DOHH2 (cell line): ENCODE results near the gene PYM1.

Experiments
- EZH2phosphoT487 ChIP-seq: fragments of 200-600 bp; sonication (generic); IDR thresholded peaks from 2 replicates; pipeline ENCODE4 v1.6.1; 2017; ENCODE audit warnings: borderline replicate concordance, mild to moderate bottlenecking, antibody characterized with exemption, low read length, moderate library complexity, mixed read lengths
- TF ChIP-seq, protein P1 (sequence below): fragments of 200-600 bp; sonication (generic); IDR thresholded peaks from one replicate; pipeline ENCODE4 v1.5.1; 2014; ENCODE audit warnings: antibody characterized with exemption, mild to moderate bottlenecking, low read depth, low read length; ENCODE audit not compliant: poor library complexity, severe bottlenecking

DNA sequence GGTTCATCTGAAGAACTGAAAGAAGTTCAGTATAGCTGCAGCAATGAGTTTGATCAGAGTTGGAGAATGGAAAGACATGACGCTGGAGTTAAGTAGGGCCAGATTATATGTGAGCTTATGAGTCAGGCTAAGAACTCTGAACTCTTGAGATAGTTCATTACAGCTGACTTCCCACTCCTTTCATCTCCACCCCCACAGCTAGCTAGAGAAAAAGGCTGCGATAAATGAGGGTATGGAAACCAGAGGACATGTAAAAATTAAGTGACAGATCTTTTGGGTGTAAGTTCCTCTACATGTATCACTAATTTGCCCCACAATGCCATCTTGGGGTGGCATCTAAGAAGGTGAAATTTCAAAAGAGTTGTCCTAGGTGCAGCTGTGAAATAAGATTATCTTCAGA lies 28.6 kb downstream of the PYM1 start:
- TF ChIP-seq, protein P1, sequence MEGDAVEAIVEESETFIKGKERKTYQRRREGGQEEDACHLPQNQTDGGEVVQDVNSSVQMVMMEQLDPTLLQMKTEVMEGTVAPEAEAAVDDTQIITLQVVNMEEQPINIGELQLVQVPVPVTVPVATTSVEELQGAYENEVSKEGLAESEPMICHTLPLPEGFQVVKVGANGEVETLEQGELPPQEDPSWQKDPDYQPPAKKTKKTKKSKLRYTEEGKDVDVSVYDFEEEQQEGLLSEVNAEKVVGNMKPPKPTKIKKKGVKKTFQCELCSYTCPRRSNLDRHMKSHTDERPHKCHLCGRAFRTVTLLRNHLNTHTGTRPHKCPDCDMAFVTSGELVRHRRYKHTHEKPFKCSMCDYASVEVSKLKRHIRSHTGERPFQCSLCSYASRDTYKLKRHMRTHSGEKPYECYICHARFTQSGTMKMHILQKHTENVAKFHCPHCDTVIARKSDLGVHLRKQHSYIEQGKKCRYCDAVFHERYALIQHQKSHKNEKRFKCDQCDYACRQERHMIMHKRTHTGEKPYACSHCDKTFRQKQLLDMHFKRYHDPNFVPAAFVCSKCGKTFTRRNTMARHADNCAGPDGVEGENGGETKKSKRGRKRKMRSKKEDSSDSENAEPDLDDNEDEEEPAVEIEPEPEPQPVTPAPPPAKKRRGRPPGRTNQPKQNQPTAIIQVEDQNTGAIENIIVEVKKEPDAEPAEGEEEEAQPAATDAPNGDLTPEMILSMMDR = no peak
- TF ChIP-seq EZH2phosphoT487 = no peak
